HUES64 (cell line): ENCODE results near the gene JPH2.

Experiments used
- H3K27ac ChIP-seq: 2 replicates; pipeline ENCODE4 v1.7.0; 2013; ENCODE audit warnings: low read depth, low read length, inconsistent platforms
- H3K27me3 ChIP-seq: 2 replicates; pipeline ENCODE4 v1.6.1; 2013; ENCODE audit warnings: mild to moderate bottlenecking, low read length; ENCODE audit not compliant: insufficient read depth
- H3K36me3 ChIP-seq: 2 replicates; pipeline ENCODE4 v1.6.1; 2013; ENCODE audit warnings: mild to moderate bottlenecking, low read length; ENCODE audit not compliant: insufficient read depth
- H3K4me1 ChIP-seq: 2 replicates; pipeline ENCODE4 v1.6.1; 2013; ENCODE audit warnings: mild to moderate bottlenecking, low read length, moderate library complexity; ENCODE audit not compliant: insufficient read depth
- H3K4me3 ChIP-seq: 2 replicates; pipeline ENCODE4 v1.5.1; 2013; ENCODE audit warnings: mild to moderate bottlenecking, low read length, moderate library complexity
- H3K9ac ChIP-seq: 2 replicates; pipeline ENCODE4 v1.6.1; 2013; ENCODE audit warnings: mild to moderate bottlenecking, low read depth, low read length
- H3K9me3 ChIP-seq: 2 replicates; pipeline ENCODE4 v1.6.1; 2013; ENCODE audit warnings: low read depth, low read length; ENCODE audit not compliant: insufficient read depth
- WGBS: fragments of 150-250, 120-280 bp; methylation state at CpG from one replicate; pipeline ENCODE4 v1.1.7; 2013; ENCODE audit warnings: missing lambda C conversion rate; 5-methylcytosine and 5-hydroxymethylcytosine counted together

JPH2 gene

GRCh38 chr20:44092551-44093248 lies 94.3 kb downstream of the JPH2 start:
- H3K27me3 ChIP-seq, result no peaks in the 10 kb centered on the region
- no peaks in the 10 kb centered on the region for H3K4me1 ChIP-seq
- WGBS, result 78% methylated on average over 9 of the region's 9 CpGs
- H3K36me3 ChIP-seq, result no peaks in the 10 kb centered on the region
- H3K9me3 ChIP-seq, result no peaks in the 10 kb centered on the region
- H3K9ac ChIP-seq, result no peak overlapping the region
- H3K4me3 ChIP-seq, result no peak overlapping the region
- H3K27ac ChIP-seq, result no peak overlapping the region

GRCh38 chr20:44091026-44091425 lies 96.0 kb downstream of the JPH2 start:
- H3K27ac ChIP-seq, result no peak overlapping the region
- no peaks in the 10 kb centered on the region for H3K27me3 ChIP-seq
- no peaks in the 10 kb centered on the region for H3K9me3 ChIP-seq
- WGBS, result 84% methylated on average over 4 of the region's 4 CpGs
- no peak overlapping the region for H3K4me3 ChIP-seq
- H3K4me1 ChIP-seq, result no peaks in the 10 kb centered on the region
- no peak overlapping the region for H3K9ac ChIP-seq
- no peaks in the 10 kb centered on the region for H3K36me3 ChIP-seq

- H3K36me3 ChIP-seq, result no peaks in the 10 kb centered on the region
- 82% methylated on average over 7 of the region's 7 CpGs for WGBS
- no peaks in the 10 kb centered on the region for H3K27me3 ChIP-seq
- H3K4me3 ChIP-seq, result no peak overlapping the region
- H3K27ac ChIP-seq, result no peak overlapping the region
- no peaks in the 10 kb centered on the region for H3K4me1 ChIP-seq
- no peaks in the 10 kb centered on the region for H3K9me3 ChIP-seq
- no peak overlapping the region for H3K9ac ChIP-seq
Observed at GRCh38 chr20:44089987-44090674, 96.9 kb downstream of the JPH2 start.

GRCh38 chr20:44087857-44088120 lies 99.2 kb downstream of the JPH2 start:
- H3K27ac ChIP-seq, result no peak overlapping the region
- H3K9ac ChIP-seq, result no peak overlapping the region
- no peak overlapping the region for H3K4me3 ChIP-seq
- H3K36me3 ChIP-seq, result no peaks in the 10 kb centered on the region
- H3K4me1 ChIP-seq, result no peaks in the 10 kb centered on the region
- no peaks in the 10 kb centered on the region for H3K9me3 ChIP-seq
- H3K27me3 ChIP-seq, result no peaks in the 10 kb centered on the region
- WGBS, result 91% methylated on average over 4 of the region's 4 CpGs

- H3K9ac ChIP-seq, result no peak overlapping the region
- H3K27me3 ChIP-seq, result no peaks in the 10 kb centered on the region
- H3K9me3 ChIP-seq, result no peaks in the 10 kb centered on the region
- H3K4me1 ChIP-seq, result no peaks in the 10 kb centered on the region
- no peak overlapping the region for H3K27ac ChIP-seq
- no peaks in the 10 kb centered on the region for H3K36me3 ChIP-seq
- no peak overlapping the region for H3K4me3 ChIP-seq
- 95% methylated on average over 13 of the region's 15 CpGs for WGBS
Observed at GRCh38 chr20:44087051-44087856, 99.7 kb downstream of the JPH2 start.

- Histone ChIP-seq H3K36me3 (no peaks in the 10 kb centered on the region), H3K27me3 (no peaks in the 10 kb centered on the region), H3K9me3 (no peaks in the 10 kb centered on the region), H3K4me1 (no peaks in the 10 kb centered on the region), H3K9ac (no peak overlapping the region), H3K27ac (no peak overlapping the region), H3K4me3 (no peak overlapping the region)
- WGBS, result 94% methylated on average over 17 of the region's 17 CpGs
Observed at GRCh38 chr20:44085616-44086434, 101.2 kb downstream of the JPH2 start.

- no peak overlapping the region for H3K27ac ChIP-seq
- 94% methylated on average over 7 of the region's 7 CpGs for WGBS
- no peaks in the 10 kb centered on the region for H3K9me3 ChIP-seq
- no peaks in the 10 kb centered on the region for H3K4me1 ChIP-seq
- H3K27me3 ChIP-seq, result no peaks in the 10 kb centered on the region
- H3K4me3 ChIP-seq, result no peak overlapping the region
- no peaks in the 10 kb centered on the region for H3K36me3 ChIP-seq
- H3K9ac ChIP-seq, result no peak overlapping the region
Observed at GRCh38 chr20:44084891-44085290, 102.1 kb downstream of the JPH2 start.

- Histone ChIP-seq H3K4me1 (no peaks in the 10 kb centered on the region), H3K9me3 (no peaks in the 10 kb centered on the region), H3K9ac (no peak overlapping the region), H3K27me3 (no peaks in the 10 kb centered on the region), H3K27ac (no peak overlapping the region), H3K36me3 (no peaks in the 10 kb centered on the region), H3K4me3 (no peak overlapping the region)
- WGBS, result 83% methylated on average over 1 of the region's 2 CpGs
Observed at GRCh38 chr20:44084439-44084838, 102.5 kb downstream of the JPH2 start.

GRCh38 chr20:44083220-44083933 lies 103.6 kb downstream of the JPH2 start:
- H3K4me3 ChIP-seq, result no peak overlapping the region
- H3K4me1 ChIP-seq, result no peaks in the 10 kb centered on the region
- no peaks in the 10 kb centered on the region for H3K36me3 ChIP-seq
- no peaks in the 10 kb centered on the region for H3K9me3 ChIP-seq
- H3K27ac ChIP-seq, result no peak overlapping the region
- 90% methylated on average over 10 of the region's 10 CpGs for WGBS
- H3K27me3 ChIP-seq, result no peaks in the 10 kb centered on the region
- H3K9ac ChIP-seq, result no peak overlapping the region

GRCh38 chr20:44081888-44082287 lies 105.1 kb downstream of the JPH2 start:
- Histone ChIP-seq H3K27ac (no peak overlapping the region), H3K4me3 (no peak overlapping the region), H3K9ac (no peak overlapping the region), H3K27me3 (no peaks in the 10 kb centered on the region), H3K4me1 (no peaks in the 10 kb centered on the region), H3K9me3 (no peaks in the 10 kb centered on the region), H3K36me3 (no peaks in the 10 kb centered on the region)
- 93% methylated on average over 5 of the region's 5 CpGs for WGBS
